ENCODE results near the gene MAPKAP1.

- TF ChIP-seq, protein P1, sequence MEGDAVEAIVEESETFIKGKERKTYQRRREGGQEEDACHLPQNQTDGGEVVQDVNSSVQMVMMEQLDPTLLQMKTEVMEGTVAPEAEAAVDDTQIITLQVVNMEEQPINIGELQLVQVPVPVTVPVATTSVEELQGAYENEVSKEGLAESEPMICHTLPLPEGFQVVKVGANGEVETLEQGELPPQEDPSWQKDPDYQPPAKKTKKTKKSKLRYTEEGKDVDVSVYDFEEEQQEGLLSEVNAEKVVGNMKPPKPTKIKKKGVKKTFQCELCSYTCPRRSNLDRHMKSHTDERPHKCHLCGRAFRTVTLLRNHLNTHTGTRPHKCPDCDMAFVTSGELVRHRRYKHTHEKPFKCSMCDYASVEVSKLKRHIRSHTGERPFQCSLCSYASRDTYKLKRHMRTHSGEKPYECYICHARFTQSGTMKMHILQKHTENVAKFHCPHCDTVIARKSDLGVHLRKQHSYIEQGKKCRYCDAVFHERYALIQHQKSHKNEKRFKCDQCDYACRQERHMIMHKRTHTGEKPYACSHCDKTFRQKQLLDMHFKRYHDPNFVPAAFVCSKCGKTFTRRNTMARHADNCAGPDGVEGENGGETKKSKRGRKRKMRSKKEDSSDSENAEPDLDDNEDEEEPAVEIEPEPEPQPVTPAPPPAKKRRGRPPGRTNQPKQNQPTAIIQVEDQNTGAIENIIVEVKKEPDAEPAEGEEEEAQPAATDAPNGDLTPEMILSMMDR (conservative IDR thresholded peaks at IDR 0.05; ENCODE audit: low read depth in 2 of 2), result no peak
- TF ChIP-seq EZH2 (IDR thresholded peaks at IDR 0.05; ENCODE audit: low read depth, unreplicated experiment), result no peak
Observed at GRCh38 chr9:125589287-125589686, 117.7 kb downstream of the MAPKAP1 start.

Data from GM23338 (cell line).